ENCODE data around the gene USP17L27.
A peak's percentile ranks its signal among the peaks of the same experiment; 100 is the strongest.
"Not testable (repeated sequence)": the region's sequence is repeated elsewhere in the genome, so short reads cannot be mapped to it uniquely, and the experiment has no call there.

The USP17L27 gene

GRCh38 chr4:9343848-9344247 is at the start of gene USP17L27:
Gene USP17L27, plus strand, starts transcription at chr4:9344148. Its CDS starts 0 bp downstream, at chr4:9344148.
- not testable (repeated sequence) for DNase-seq

- not testable (repeated sequence) for DNase-seq
Observed at GRCh38 chr4:9324191-9324590, 19.8 kb upstream of the USP17L27 start.

GRCh38 chr4:9324865-9325264 is 19.1 kb upstream of the USP17L27 start, which contains the start of gene USP17L24:
Gene USP17L24, plus strand, starts transcription at chr4:9325165. Its CDS starts 0 bp downstream, at chr4:9325165.
- DNase-seq: not testable (repeated sequence)

- not testable (repeated sequence) for DNase-seq
Observed at GRCh38 chr4:9329611-9330010, 14.3 kb upstream of the USP17L27 start, which contains the start of gene USP17L25. Gene USP17L25, plus strand, starts transcription at chr4:9329911. Its CDS starts 0 bp downstream, at chr4:9329911.

- not testable (repeated sequence) for DNase-seq
Observed at GRCh38 chr4:9334358-9334757, 9.6 kb upstream of the USP17L27 start, which contains the start of gene USP17L26. Gene USP17L26, plus strand, starts transcription at chr4:9334658. Its CDS starts 0 bp downstream, at chr4:9334658.

GRCh38 chr4:9339103-9339502 is 4.8 kb upstream of the USP17L27 start, which contains the start of gene USP17L5:
Gene USP17L5, plus strand, starts transcription at chr4:9339403. Its CDS starts 0 bp downstream, at chr4:9339403.
- not testable (repeated sequence) for DNase-seq

- DNase-seq: not testable (repeated sequence)
Observed at GRCh38 chr4:9348593-9348992, 4.6 kb downstream of the USP17L27 start, which contains the start of gene USP17L28. Gene USP17L28, plus strand, starts transcription at chr4:9348893. Its CDS starts 0 bp downstream, at chr4:9348893.

- not testable (repeated sequence) for DNase-seq
Observed at GRCh38 chr4:9350866-9351265, 6.9 kb downstream of the USP17L27 start.

- not testable (repeated sequence) for DNase-seq
Observed at GRCh38 chr4:9353338-9353737, 9.4 kb downstream of the USP17L27 start, which contains the start of gene USP17L29. Gene USP17L29, plus strand, starts transcription at chr4:9353638. Its CDS starts 0 bp downstream, at chr4:9353638.

GRCh38 chr4:9362829-9363228 is 18.9 kb downstream of the USP17L27 start, which contains the start of gene USP17L30:
Gene USP17L30, plus strand, starts transcription at chr4:9363129. Its CDS starts 0 bp downstream, at chr4:9363129.
- DNase-seq: not testable (repeated sequence)

GRCh38 chr4:9379881-9380280 is 35.9 kb downstream of the USP17L27 start:
- DNase-seq: not testable (repeated sequence)

- DNase-seq: peak; percentile 41
Observed at GRCh38 chr4:9381012-9381534, 37.1 kb downstream of the USP17L27 start.

- DNase-seq: no peak
Observed at GRCh38 chr4:9384126-9384525, 40.2 kb downstream of the USP17L27 start.

- DNase-seq: not testable (repeated sequence)
Observed at GRCh38 chr4:9389001-9389400, 45.1 kb downstream of the USP17L27 start.
